Measurements from ENCODE around the gene ICOSLG. TPM values are rescaled to one million over a fixed set of nuclear protein-coding genes. Genes with fewer than 3 reads are reported as not detected.
"Not testable (repeated sequence)": the region's sequence is repeated elsewhere in the genome, so short reads cannot be mapped to it uniquely, and the experiment has no call there.

ICOSLG gene
- polyA plus RNA-seq, 3 donors: 0.47 to 9.0 (median 1.3) TPM

- H3K36me3 Mint-ChIP-seq; DNase-seq; H3K27ac Mint-ChIP-seq; H3K27me3 Mint-ChIP-seq (ENCODE audit: low read depth in 3 of 3); H2AFZ ChIP-seq (ENCODE audit: insufficient read depth, low read depth, low read length, poor library complexity, severe bottlenecking); H4K20me1 ChIP-seq (ENCODE audit: insufficient read depth, low read length); H3K4me1 Mint-ChIP-seq; H3K79me2 ChIP-seq (ENCODE audit: insufficient read depth, low read length); H3K36me3 ChIP-seq (replicated peaks in 1 of 2; ENCODE audit: control insufficient read depth in 1 of 2, insufficient read depth in 2 of 2, low read length in 2 of 2); H3K4me3 ChIP-seq (replicated peaks in 1 of 3; ENCODE audit: low read depth in 2 of 3, low read length in 3 of 3); H3K9ac ChIP-seq (ENCODE audit: insufficient read depth, low read length, poor library complexity, severe bottlenecking); H3K27me3 ChIP-seq (ENCODE audit: control insufficient read depth in 2 of 2, insufficient read depth in 2 of 2, low read length in 2 of 2); H3K9me3 ChIP-seq (replicated peaks in 1 of 2; ENCODE audit: control insufficient read depth in 1 of 2, insufficient read depth in 1 of 2, low read length in 2 of 2); H3K4me2 ChIP-seq (replicated peaks; ENCODE audit: extremely low read depth, low read length, poor library complexity, severe bottlenecking); H3K27ac ChIP-seq (ENCODE audit: low read depth in 1 of 2, low read length in 2 of 2); H3K9me3 Mint-ChIP-seq; H3K4me3 Mint-ChIP-seq; intact Hi-C loops (cut with micrococcal nuclease); H3K4me1 ChIP-seq (ENCODE audit: control insufficient read depth in 1 of 2, insufficient read depth in 2 of 2, low read length in 2 of 2): not testable (repeated sequence)
- no CpG with 5 or more reads among the region's 5 CpGs for WGBS (ENCODE audit: insufficient coverage)
Observed at GRCh38 chr21:44223334-44223733, 17.4 kb downstream of the ICOSLG start.

- WGBS (ENCODE audit: insufficient coverage): no CpG with 5 or more reads among the region's 18 CpGs
- H4K20me1 ChIP-seq (ENCODE audit: insufficient read depth, low read length); H3K4me1 ChIP-seq (ENCODE audit: control insufficient read depth in 1 of 2, insufficient read depth in 2 of 2, low read length in 2 of 2); H3K9ac ChIP-seq (ENCODE audit: insufficient read depth, low read length, poor library complexity, severe bottlenecking); DNase-seq; H3K4me1 Mint-ChIP-seq; H3K27ac Mint-ChIP-seq; intact Hi-C loops (cut with micrococcal nuclease); H3K9me3 ChIP-seq (replicated peaks in 1 of 2; ENCODE audit: control insufficient read depth in 1 of 2, insufficient read depth in 1 of 2, low read length in 2 of 2); H3K79me2 ChIP-seq (ENCODE audit: insufficient read depth, low read length); H3K36me3 ChIP-seq (replicated peaks in 1 of 2; ENCODE audit: control insufficient read depth in 1 of 2, insufficient read depth in 2 of 2, low read length in 2 of 2); H2AFZ ChIP-seq (ENCODE audit: insufficient read depth, low read depth, low read length, poor library complexity, severe bottlenecking); H3K36me3 Mint-ChIP-seq; H3K4me2 ChIP-seq (replicated peaks; ENCODE audit: extremely low read depth, low read length, poor library complexity, severe bottlenecking); H3K9me3 Mint-ChIP-seq; H3K4me3 Mint-ChIP-seq; H3K4me3 ChIP-seq (replicated peaks in 1 of 3; ENCODE audit: low read depth in 2 of 3, low read length in 3 of 3); H3K27me3 Mint-ChIP-seq (ENCODE audit: low read depth in 3 of 3); H3K27me3 ChIP-seq (ENCODE audit: control insufficient read depth in 2 of 2, insufficient read depth in 2 of 2, low read length in 2 of 2); H3K27ac ChIP-seq (ENCODE audit: low read depth in 1 of 2, low read length in 2 of 2): not testable (repeated sequence)
Observed at GRCh38 chr21:44220674-44221073, 20.1 kb downstream of the ICOSLG start.

- DNase-seq; H3K79me2 ChIP-seq (ENCODE audit: insufficient read depth, low read length); H2AFZ ChIP-seq (ENCODE audit: insufficient read depth, low read depth, low read length, poor library complexity, severe bottlenecking); H4K20me1 ChIP-seq (ENCODE audit: insufficient read depth, low read length); H3K36me3 Mint-ChIP-seq; H3K36me3 ChIP-seq (replicated peaks in 1 of 2; ENCODE audit: control insufficient read depth in 1 of 2, insufficient read depth in 2 of 2, low read length in 2 of 2); H3K9me3 Mint-ChIP-seq; H3K27ac ChIP-seq (ENCODE audit: low read depth in 1 of 2, low read length in 2 of 2); H3K9ac ChIP-seq (ENCODE audit: insufficient read depth, low read length, poor library complexity, severe bottlenecking); H3K9me3 ChIP-seq (replicated peaks in 1 of 2; ENCODE audit: control insufficient read depth in 1 of 2, insufficient read depth in 1 of 2, low read length in 2 of 2); H3K4me3 Mint-ChIP-seq; H3K27me3 Mint-ChIP-seq (ENCODE audit: low read depth in 3 of 3); H3K27ac Mint-ChIP-seq; H3K4me3 ChIP-seq (replicated peaks in 1 of 3; ENCODE audit: low read depth in 2 of 3, low read length in 3 of 3); H3K4me1 ChIP-seq (ENCODE audit: control insufficient read depth in 1 of 2, insufficient read depth in 2 of 2, low read length in 2 of 2); H3K4me1 Mint-ChIP-seq; H3K4me2 ChIP-seq (replicated peaks; ENCODE audit: extremely low read depth, low read length, poor library complexity, severe bottlenecking); intact Hi-C loops (cut with micrococcal nuclease); H3K27me3 ChIP-seq (ENCODE audit: control insufficient read depth in 2 of 2, insufficient read depth in 2 of 2, low read length in 2 of 2): not testable (repeated sequence)
- WGBS (ENCODE audit: insufficient coverage): no CpG with 5 or more reads among the region's 8 CpGs
Observed at GRCh38 chr21:44218461-44218860, 22.3 kb downstream of the ICOSLG start.

- H3K27me3 ChIP-seq (ENCODE audit: control insufficient read depth in 2 of 2, insufficient read depth in 2 of 2, low read length in 2 of 2); H3K79me2 ChIP-seq (ENCODE audit: insufficient read depth, low read length); H2AFZ ChIP-seq (ENCODE audit: insufficient read depth, low read depth, low read length, poor library complexity, severe bottlenecking); H3K36me3 ChIP-seq (replicated peaks in 1 of 2; ENCODE audit: control insufficient read depth in 1 of 2, insufficient read depth in 2 of 2, low read length in 2 of 2); H3K4me2 ChIP-seq (replicated peaks; ENCODE audit: extremely low read depth, low read length, poor library complexity, severe bottlenecking); H3K27ac ChIP-seq (ENCODE audit: low read depth in 1 of 2, low read length in 2 of 2); intact Hi-C loops (cut with micrococcal nuclease); H3K9me3 ChIP-seq (replicated peaks in 1 of 2; ENCODE audit: control insufficient read depth in 1 of 2, insufficient read depth in 1 of 2, low read length in 2 of 2); H3K27ac Mint-ChIP-seq; H3K4me3 Mint-ChIP-seq; DNase-seq; H3K4me1 ChIP-seq (ENCODE audit: control insufficient read depth in 1 of 2, insufficient read depth in 2 of 2, low read length in 2 of 2); H3K36me3 Mint-ChIP-seq; H4K20me1 ChIP-seq (ENCODE audit: insufficient read depth, low read length); H3K4me1 Mint-ChIP-seq; H3K4me3 ChIP-seq (replicated peaks in 1 of 3; ENCODE audit: low read depth in 2 of 3, low read length in 3 of 3); H3K9ac ChIP-seq (ENCODE audit: insufficient read depth, low read length, poor library complexity, severe bottlenecking); H3K27me3 Mint-ChIP-seq (ENCODE audit: low read depth in 3 of 3); H3K9me3 Mint-ChIP-seq: not testable (repeated sequence)
- WGBS (ENCODE audit: insufficient coverage): no CpG with 5 or more reads among the region's 2 CpGs
Observed at GRCh38 chr21:44211978-44212377, 28.8 kb downstream of the ICOSLG start.

Data from CD14-positive monocyte (primary cell).